K562 (cell line): ENCODE data around the gene CCDC106. TPM values are rescaled to one million over a fixed set of nuclear protein-coding genes. Genes with fewer than 3 reads are reported as not detected.

Source experiments
- ELF4 ChIP-seq: fragments of 450-650 bp; formaldehyde crosslinking; IDR thresholded peaks from 2 replicates; pipeline ENCODE4 v1.4.0; 2022; ENCODE audit warnings: missing genetic modification characterization
- FOSL1 ChIP-seq: fragments of 200-800 bp; sonication (Bioruptor generic); conservative IDR thresholded peaks from 2 replicates; pipeline ENCODE4 v1.6.1; 2016; ENCODE audit warnings: missing genetic modification characterization, missing compliant biosample characterization
- GTF2A2 ChIP-seq: IDR thresholded peaks from 2 replicates; pipeline ENCODE4 v1.6.1; 2016; ENCODE audit warnings: mild to moderate bottlenecking, missing genetic modification characterization, missing compliant biosample characterization
- HNRNPL ChIP-seq: fragments of 200-400 bp; formaldehyde crosslinking; IDR thresholded peaks from 2 replicates; pipeline ENCODE4 v1.6.1; 2017; ENCODE audit warnings: low read depth, mild to moderate bottlenecking, low read length
- LCOR ChIP-seq: sonication (generic); formaldehyde crosslinking; IDR thresholded peaks from 2 replicates; pipeline ENCODE4 v1.8.0; 2022; ENCODE audit warnings: mild to moderate bottlenecking, missing genetic modification reagents
- NELFE ChIP-seq: IDR thresholded peaks from 2 replicates; pipeline ENCODE4 v1.6.1; 2011; ENCODE audit warnings: mild to moderate bottlenecking; ENCODE audit not compliant: insufficient read depth, insufficient read length
- NONO ChIP-seq, 2 experiments: fragments of 200-400 bp in 1 of 2; fragments of 450-650 bp in 1 of 2; formaldehyde crosslinking in 1 of 2; IDR thresholded peaks; 2 replicates each; pipeline ENCODE4 v1.6.1; 2017; ENCODE audit warnings: low read depth in 2 of 2, mild to moderate bottlenecking in 2 of 2, moderate library complexity in 2 of 2, low read length in 1 of 2
- TCF3 ChIP-seq: sonication (generic); formaldehyde crosslinking; IDR thresholded peaks from 2 replicates; pipeline ENCODE4 v1.4.0; 2020; ENCODE audit warnings: mild to moderate bottlenecking, missing genetic modification reagents
- TGIF2 ChIP-seq: sonication (generic); formaldehyde crosslinking; IDR thresholded peaks from 2 replicates; pipeline ENCODE4 v1.8.1; 2022; ENCODE audit warnings: mild to moderate bottlenecking, missing genetic modification reagents, moderate library complexity
- ZNF239 ChIP-seq: fragments of 250-450 bp; sonication (Bioruptor Pico); IDR thresholded peaks from 2 replicates; pipeline ENCODE4 v1.4.0; 2020; ENCODE audit warnings: mild to moderate bottlenecking
- ZNF785 ChIP-seq: fragments of 250-450 bp; sonication (Bioruptor Pico); IDR thresholded peaks from 2 replicates; pipeline ENCODE4 v1.4.0; 2020; ENCODE audit warnings: mild to moderate bottlenecking
- polyA plus RNA-seq, 8 experiments: library from polyadenylated mRNA; depleted of rRNA in 4 of 8; stranded (reverse) in 5 of 8; unstranded in 3 of 8; fragments of >200 nt; fragmentation: Nextera tagmentation in 2 of 8; fragmentation: Illumina TruSeq in 1 of 8; extraction: Ambion mirVana in 2 of 8; extraction: Trizol in 1 of 8; gene quantifications; 2 replicates each; pipeline versions ENCODE4 v1.2.1 to v1.2.3, GENCODE V29; 2011 to 2014; ENCODE audit warnings: inconsistent platforms in 1 of 8, missing spikeins in 1 of 8
- total RNA-seq, 7 experiments: library from RNA; depleted of rRNA in 6 of 7; stranded (reverse); fragments of >200 nt in 6 of 7; fragmentation: Illumina TruSeq in 2 of 7; extraction: Trizol in 2 of 7; gene quantifications; 2 replicates each; pipeline versions ENCODE4 v1.2.1 to v1.2.3, GENCODE V29; 2011 to 2021; ENCODE audit warnings: low replicate concordance in 1 of 7
- TF ChIP-seq, protein P1 (sequence below): fragments of 450-650 bp; IDR thresholded peaks from 2 replicates; pipeline ENCODE4 v1.6.1; 2016; ENCODE audit warnings: low read depth
- TF ChIP-seq, protein P2 (sequence below), 3 experiments: IDR thresholded peaks in 2 of 3; conservative IDR thresholded peaks in 1 of 3; 2 replicates each; pipeline ENCODE4 v1.5.1; 2011 to 2012; ENCODE audit warnings: low read length in 3 of 3, mild to moderate bottlenecking in 3 of 3, control low read depth in 2 of 3, improper control_type of control experiment in 1 of 3, inconsistent platforms in 1 of 3, low read depth in 1 of 3, mixed read lengths in 1 of 3, moderate library complexity in 1 of 3; ENCODE audit not compliant: insufficient read depth in 2 of 3

Gene CCDC106
- total and polyA plus RNA-seq, 9 of the 15 experiments (the other 6 are each of a cell fraction or from before 2014, with no cell fraction given) = 0.10 to 27.5 (median 15.0) TPM; not detected in 1

DNA sequence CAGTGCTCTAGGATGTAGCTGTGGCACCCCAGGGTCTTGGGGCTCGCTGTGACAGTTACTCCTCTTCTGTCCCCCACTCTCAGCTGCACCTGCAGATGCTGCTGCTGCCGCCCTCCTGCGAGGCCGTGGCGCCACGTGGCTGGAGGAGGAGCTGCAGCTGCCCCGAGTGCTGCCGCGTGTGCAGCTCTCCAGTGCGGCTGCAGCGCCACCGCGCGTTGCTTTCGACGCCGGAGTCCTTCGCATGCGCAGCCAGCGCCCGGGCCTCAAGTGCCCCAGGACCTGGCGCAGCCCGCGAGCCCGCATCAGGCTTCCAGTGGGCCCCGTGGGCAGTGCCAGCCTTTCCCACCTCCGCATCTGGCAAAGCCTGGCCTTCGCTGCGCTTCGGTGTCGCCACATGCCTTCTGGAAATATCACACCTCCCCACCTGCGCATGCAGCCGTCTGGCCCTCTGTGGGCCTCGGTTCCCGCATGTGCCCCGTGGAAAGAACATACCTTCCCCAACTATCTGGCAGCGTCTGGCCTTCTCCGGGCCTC is 7.9 kb upstream of the CCDC106 start (continued):
- TF ChIP-seq, protein P1, sequence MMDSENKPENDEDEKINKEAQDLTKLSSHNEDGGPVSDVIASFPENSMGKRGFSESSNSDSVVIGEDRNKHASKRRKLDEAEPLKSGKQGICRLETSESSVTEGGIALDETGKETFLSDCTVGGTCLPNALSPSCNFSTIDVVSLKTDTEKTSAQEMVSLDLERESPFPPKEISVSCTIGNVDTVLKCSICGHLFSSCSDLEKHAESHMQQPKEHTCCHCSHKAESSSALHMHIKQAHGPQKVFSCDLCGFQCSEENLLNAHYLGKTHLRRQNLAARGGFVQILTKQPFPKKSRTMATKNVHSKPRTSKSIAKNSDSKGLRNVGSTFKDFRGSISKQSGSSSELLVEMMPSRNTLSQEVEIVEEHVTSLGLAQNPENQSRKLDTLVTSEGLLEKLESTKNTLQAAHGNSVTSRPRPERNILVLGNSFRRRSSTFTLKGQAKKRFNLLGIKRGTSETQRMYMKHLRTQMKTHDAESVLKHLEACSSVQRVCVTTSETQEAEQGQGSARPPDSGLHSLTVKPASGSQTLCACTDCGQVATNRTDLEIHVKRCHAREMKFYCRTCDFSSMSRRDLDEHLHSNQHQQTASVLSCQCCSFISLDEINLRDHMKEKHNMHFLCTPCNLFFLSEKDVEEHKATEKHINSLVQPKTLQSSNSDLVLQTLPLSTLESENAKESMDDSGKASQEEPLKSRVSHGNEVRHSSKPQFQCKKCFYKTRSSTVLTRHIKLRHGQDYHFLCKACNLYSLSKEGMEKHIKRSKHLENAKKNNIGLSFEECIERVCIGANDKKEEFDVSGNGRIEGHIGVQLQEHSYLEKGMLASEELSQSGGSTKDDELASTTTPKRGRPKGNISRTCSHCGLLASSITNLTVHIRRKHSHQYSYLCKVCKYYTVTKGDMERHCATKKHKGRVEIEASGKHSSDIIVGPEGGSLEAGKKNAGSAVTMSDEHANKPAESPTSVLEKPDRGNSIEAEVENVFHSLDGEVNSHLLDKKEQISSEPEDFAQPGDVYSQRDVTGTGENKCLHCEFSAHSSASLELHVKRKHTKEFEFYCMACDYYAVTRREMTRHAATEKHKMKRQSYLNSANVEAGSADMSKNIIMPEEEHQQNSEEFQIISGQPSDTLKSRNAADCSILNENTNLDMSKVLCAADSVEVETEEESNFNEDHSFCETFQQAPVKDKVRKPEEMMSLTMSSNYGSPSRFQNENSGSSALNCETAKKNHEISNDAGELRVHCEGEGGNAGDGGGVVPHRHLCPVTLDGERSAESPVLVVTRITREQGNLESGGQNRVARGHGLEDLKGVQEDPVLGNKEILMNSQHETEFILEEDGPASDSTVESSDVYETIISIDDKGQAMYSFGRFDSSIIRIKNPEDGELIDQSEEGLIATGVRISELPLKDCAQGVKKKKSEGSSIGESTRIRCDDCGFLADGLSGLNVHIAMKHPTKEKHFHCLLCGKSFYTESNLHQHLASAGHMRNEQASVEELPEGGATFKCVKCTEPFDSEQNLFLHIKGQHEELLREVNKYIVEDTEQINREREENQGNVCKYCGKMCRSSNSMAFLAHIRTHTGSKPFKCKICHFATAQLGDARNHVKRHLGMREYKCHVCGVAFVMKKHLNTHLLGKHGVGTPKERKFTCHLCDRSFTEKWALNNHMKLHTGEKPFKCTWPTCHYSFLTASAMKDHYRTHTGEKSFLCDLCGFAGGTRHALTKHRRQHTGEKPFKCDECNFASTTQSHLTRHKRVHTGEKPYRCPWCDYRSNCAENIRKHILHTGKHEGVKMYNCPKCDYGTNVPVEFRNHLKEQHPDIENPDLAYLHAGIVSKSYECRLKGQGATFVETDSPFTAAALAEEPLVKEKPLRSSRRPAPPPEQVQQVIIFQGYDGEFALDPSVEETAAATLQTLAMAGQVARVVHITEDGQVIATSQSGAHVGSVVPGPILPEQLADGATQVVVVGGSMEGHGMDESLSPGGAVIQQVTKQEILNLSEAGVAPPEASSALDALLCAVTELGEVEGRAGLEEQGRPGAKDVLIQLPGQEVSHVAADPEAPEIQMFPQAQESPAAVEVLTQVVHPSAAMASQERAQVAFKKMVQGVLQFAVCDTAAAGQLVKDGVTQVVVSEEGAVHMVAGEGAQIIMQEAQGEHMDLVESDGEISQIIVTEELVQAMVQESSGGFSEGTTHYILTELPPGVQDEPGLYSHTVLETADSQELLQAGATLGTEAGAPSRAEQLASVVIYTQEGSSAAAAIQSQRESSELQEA = no peak
- TF ChIP-seq LCOR (CRISPR knock-in tag) (peak; percentile 98), FOSL1 (tag) (no peak; the same call in 1 of the 2 replicates), ZNF785 (CRISPR knock-in tag) (no peak), NONO (IDR thresholded peaks at IDR 0.05; ENCODE audit: low read depth in 2 of 2, low read length in 1 of 2) (0 out of 4 replicates have a peak, but pooled peaks of 1 of the 2 experiments have one; percentile 42), NELFE (no peak), GTF2A2 (no peak), HNRNPL (peak; percentile 97), TCF3 (CRISPR knock-in tag) (peak; percentile 42; the same call in 1 of the 2 replicates), TGIF2 (CRISPR knock-in tag) (peak; percentile 91), ELF4 (CRISPR knock-in tag) (peak; percentile 48; the same call in 1 of the 2 replicates), ZNF239 (CRISPR knock-in tag) (no peak)
- TF ChIP-seq, protein P2, sequence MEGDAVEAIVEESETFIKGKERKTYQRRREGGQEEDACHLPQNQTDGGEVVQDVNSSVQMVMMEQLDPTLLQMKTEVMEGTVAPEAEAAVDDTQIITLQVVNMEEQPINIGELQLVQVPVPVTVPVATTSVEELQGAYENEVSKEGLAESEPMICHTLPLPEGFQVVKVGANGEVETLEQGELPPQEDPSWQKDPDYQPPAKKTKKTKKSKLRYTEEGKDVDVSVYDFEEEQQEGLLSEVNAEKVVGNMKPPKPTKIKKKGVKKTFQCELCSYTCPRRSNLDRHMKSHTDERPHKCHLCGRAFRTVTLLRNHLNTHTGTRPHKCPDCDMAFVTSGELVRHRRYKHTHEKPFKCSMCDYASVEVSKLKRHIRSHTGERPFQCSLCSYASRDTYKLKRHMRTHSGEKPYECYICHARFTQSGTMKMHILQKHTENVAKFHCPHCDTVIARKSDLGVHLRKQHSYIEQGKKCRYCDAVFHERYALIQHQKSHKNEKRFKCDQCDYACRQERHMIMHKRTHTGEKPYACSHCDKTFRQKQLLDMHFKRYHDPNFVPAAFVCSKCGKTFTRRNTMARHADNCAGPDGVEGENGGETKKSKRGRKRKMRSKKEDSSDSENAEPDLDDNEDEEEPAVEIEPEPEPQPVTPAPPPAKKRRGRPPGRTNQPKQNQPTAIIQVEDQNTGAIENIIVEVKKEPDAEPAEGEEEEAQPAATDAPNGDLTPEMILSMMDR (IDR thresholded peaks at IDR 0.05 in 2 of 3, conservative IDR thresholded peaks at IDR 0.05 in 1 of 3; ENCODE audit: insufficient read depth in 2 of 3, low read depth in 1 of 3, low read length in 3 of 3) = peak; percentile 59 to 90 (median 63)
